GM12878 (cell line): ENCODE measurements around the gene ADAMTS4. TPM values are rescaled to one million over a fixed set of nuclear protein-coding genes. Genes with fewer than 3 reads are reported as not detected.

Experiments
- CEBPB ChIP-seq, 2 experiments: fragments of 150-350 bp in 1 of 2; IDR thresholded peaks; 2 replicates each; pipeline ENCODE4 v1.6.1; 2012 to 2014; ENCODE audit warnings: low read depth in 2 of 2, low read length in 2 of 2, borderline replicate concordance in 1 of 2, inconsistent platforms in 1 of 2
- KAT2A ChIP-seq: conservative IDR thresholded peaks from 2 replicates; pipeline ENCODE4 v1.6.1; 2011; ENCODE audit warnings: low read depth, low read length; ENCODE audit not compliant: control insufficient read depth
- NFXL1 ChIP-seq: fragments of 450-650 bp; IDR thresholded peaks from 2 replicates; pipeline ENCODE4 v1.6.1; 2017; ENCODE audit warnings: antibody characterized with exemption, mild to moderate bottlenecking, borderline replicate concordance
- SMAD5 ChIP-seq: IDR thresholded peaks from 2 replicates; pipeline ENCODE4 v1.6.1; 2016; ENCODE audit warnings: antibody characterized with exemption, low read depth
- SREBF1 ChIP-seq: IDR thresholded peaks from 2 replicates; pipeline ENCODE4 v1.6.1; 2012; ENCODE audit warnings: mild to moderate bottlenecking, low read length
- SRF ChIP-seq, 2 experiments: IDR thresholded peaks; 2 replicates each; pipeline ENCODE4 v1.6.1; 2011; ENCODE audit warnings: low read depth in 2 of 2, low read length in 2 of 2, mild to moderate bottlenecking in 1 of 2, moderate library complexity in 1 of 2
- TCF7 ChIP-seq: IDR thresholded peaks from 2 replicates; pipeline ENCODE4 v1.6.1; 2014; ENCODE audit warnings: antibody characterized with exemption, borderline replicate concordance
- WRNIP1 ChIP-seq: IDR thresholded peaks from 2 replicates; pipeline ENCODE4 v1.6.1; 2011; ENCODE audit warnings: low read depth, low read length, improper control_type of control experiment, borderline replicate concordance
- YBX1 ChIP-seq: fragments of 450-650 bp; IDR thresholded peaks from 2 replicates; pipeline ENCODE4 v1.6.1; 2016; ENCODE audit warnings: antibody characterized with exemption
- ZNF207 ChIP-seq: fragments of 450-650 bp; IDR thresholded peaks from 2 replicates; pipeline ENCODE4 v1.6.1; 2014; ENCODE audit warnings: antibody characterized with exemption, mild to moderate bottlenecking, borderline replicate concordance
- ZNF217 ChIP-seq: fragments of 450-650 bp; IDR thresholded peaks from 2 replicates; pipeline ENCODE4 v1.6.1; 2017; ENCODE audit warnings: antibody characterized with exemption, mild to moderate bottlenecking
- ZNF622 ChIP-seq: fragments of 450-650 bp; IDR thresholded peaks from 2 replicates; pipeline ENCODE4 v1.6.1; 2017; ENCODE audit warnings: mild to moderate bottlenecking, inconsistent platforms
- polyA plus RNA-seq, 11 experiments: library from polyadenylated mRNA; depleted of rRNA in 4 of 11; unstranded in 6 of 11; stranded (reverse) in 5 of 11; fragments of >200 nt; fragmentation: Nextera tagmentation in 4 of 11; fragmentation: Illumina TruSeq in 1 of 11; extraction: Ambion mirVana in 4 of 11; extraction: Trizol in 1 of 11; gene quantifications; 1 replicate in 1 of 11; 2 replicates in 10 of 11; pipeline versions ENCODE4 v1.2.1 to v1.2.3, GENCODE V29; 2011 to 2016; ENCODE audit warnings: inconsistent platforms in 2 of 11, missing spikeins in 2 of 11, low read depth in 1 of 11
- total RNA-seq, 4 experiments: library from RNA; depleted of rRNA in 3 of 4; stranded (reverse); fragments of >200 nt in 3 of 4; fragmentation: Illumina TruSeq in 1 of 4; extraction: Trizol in 1 of 4; gene quantifications; 2 replicates each; pipeline versions ENCODE4 v1.2.1 to v1.2.3, GENCODE V29; 2013 to 2021
- TF ChIP-seq, protein P1 (sequence below): fragments of 450-650 bp; conservative IDR thresholded peaks from 2 replicates; pipeline ENCODE4 v1.6.1; 2017; ENCODE audit warnings: mild to moderate bottlenecking, moderate library complexity
- TF ChIP-seq, protein P2 (sequence below): fragments of 450-650 bp; IDR thresholded peaks from 2 replicates; pipeline ENCODE4 v1.6.1; 2016; ENCODE audit warnings: mild to moderate bottlenecking
- TF ChIP-seq, protein P3 (sequence below): fragments of 450-650 bp; formaldehyde crosslinking; IDR thresholded peaks from 2 replicates; pipeline ENCODE4 v1.5.0; 2022; ENCODE audit warnings: mild to moderate bottlenecking, missing genetic modification characterization
- TF ChIP-seq, protein P4 (sequence below): fragments of 450-650 bp; IDR thresholded peaks from 2 replicates; pipeline ENCODE4 v1.6.1; 2017; ENCODE audit warnings: low read depth, mild to moderate bottlenecking, moderate library complexity
- TF ChIP-seq, protein P5 (sequence below), 3 experiments: IDR thresholded peaks in 2 of 3; conservative IDR thresholded peaks in 1 of 3; 2 replicates each; pipeline ENCODE4 v1.5.1; 2011; ENCODE audit warnings: low read depth in 3 of 3, low read length in 3 of 3, mild to moderate bottlenecking in 3 of 3, control low read depth in 2 of 3, moderate library complexity in 2 of 3, inconsistent platforms in 1 of 3, mixed read lengths in 1 of 3; ENCODE audit not compliant: control insufficient read depth in 2 of 3, insufficient read depth in 1 of 3; ENCODE audit errors: extremely low read depth in 1 of 3
- TF ChIP-seq, protein P6 (sequence below): fragments of 450-650 bp; IDR thresholded peaks from 2 replicates; pipeline ENCODE4 v1.6.1; 2017; ENCODE audit warnings: mild to moderate bottlenecking, low read depth, inconsistent platforms; ENCODE audit not compliant: poor library complexity, severe bottlenecking

Gene ADAMTS4
- total and polyA plus RNA-seq, 10 of the 15 experiments (the other 5 are each of a cell fraction or from before 2014, with no cell fraction given): 0.01 to 0.13 (median 0.05) TPM; not detected in 2

DNA sequence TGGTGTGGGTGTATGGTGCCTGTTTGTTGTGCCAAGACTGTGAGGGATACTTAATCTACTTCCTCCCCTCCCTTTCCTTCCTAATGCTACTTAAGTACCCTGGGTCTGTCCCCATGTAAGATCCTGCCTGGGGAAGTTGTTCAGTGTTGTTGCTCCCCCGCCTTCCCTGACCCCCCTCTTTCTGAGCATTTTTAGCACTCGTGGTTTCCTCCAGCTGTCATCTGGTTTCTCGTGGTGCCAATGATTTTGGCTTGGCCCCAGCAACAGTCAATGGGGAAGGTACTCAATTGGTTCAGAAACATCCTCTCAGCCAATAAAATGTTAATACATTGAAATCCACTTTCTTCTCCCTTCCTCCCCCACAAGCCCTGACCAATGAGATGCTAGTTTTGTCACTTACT lies 13.6 kb downstream of the ADAMTS4 start (continued):
- TF ChIP-seq, protein P1, sequence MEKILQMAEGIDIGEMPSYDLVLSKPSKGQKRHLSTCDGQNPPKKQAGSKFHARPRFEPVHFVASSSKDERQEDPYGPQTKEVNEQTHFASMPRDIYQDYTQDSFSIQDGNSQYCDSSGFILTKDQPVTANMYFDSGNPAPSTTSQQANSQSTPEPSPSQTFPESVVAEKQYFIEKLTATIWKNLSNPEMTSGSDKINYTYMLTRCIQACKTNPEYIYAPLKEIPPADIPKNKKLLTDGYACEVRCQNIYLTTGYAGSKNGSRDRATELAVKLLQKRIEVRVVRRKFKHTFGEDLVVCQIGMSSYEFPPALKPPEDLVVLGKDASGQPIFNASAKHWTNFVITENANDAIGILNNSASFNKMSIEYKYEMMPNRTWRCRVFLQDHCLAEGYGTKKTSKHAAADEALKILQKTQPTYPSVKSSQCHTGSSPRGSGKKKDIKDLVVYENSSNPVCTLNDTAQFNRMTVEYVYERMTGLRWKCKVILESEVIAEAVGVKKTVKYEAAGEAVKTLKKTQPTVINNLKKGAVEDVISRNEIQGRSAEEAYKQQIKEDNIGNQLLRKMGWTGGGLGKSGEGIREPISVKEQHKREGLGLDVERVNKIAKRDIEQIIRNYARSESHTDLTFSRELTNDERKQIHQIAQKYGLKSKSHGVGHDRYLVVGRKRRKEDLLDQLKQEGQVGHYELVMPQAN: no peak
- no peak for TF ChIP-seq ZNF622
- no peak for TF ChIP-seq KAT2A
- TF ChIP-seq WRNIP1: no peak
- TF ChIP-seq, protein P2, sequence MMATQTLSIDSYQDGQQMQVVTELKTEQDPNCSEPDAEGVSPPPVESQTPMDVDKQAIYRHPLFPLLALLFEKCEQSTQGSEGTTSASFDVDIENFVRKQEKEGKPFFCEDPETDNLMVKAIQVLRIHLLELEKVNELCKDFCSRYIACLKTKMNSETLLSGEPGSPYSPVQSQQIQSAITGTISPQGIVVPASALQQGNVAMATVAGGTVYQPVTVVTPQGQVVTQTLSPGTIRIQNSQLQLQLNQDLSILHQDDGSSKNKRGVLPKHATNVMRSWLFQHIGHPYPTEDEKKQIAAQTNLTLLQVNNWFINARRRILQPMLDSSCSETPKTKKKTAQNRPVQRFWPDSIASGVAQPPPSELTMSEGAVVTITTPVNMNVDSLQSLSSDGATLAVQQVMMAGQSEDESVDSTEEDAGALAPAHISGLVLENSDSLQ: peak; percentile 57; the same call in 1 of the 2 replicates
- TF ChIP-seq, protein P3, sequence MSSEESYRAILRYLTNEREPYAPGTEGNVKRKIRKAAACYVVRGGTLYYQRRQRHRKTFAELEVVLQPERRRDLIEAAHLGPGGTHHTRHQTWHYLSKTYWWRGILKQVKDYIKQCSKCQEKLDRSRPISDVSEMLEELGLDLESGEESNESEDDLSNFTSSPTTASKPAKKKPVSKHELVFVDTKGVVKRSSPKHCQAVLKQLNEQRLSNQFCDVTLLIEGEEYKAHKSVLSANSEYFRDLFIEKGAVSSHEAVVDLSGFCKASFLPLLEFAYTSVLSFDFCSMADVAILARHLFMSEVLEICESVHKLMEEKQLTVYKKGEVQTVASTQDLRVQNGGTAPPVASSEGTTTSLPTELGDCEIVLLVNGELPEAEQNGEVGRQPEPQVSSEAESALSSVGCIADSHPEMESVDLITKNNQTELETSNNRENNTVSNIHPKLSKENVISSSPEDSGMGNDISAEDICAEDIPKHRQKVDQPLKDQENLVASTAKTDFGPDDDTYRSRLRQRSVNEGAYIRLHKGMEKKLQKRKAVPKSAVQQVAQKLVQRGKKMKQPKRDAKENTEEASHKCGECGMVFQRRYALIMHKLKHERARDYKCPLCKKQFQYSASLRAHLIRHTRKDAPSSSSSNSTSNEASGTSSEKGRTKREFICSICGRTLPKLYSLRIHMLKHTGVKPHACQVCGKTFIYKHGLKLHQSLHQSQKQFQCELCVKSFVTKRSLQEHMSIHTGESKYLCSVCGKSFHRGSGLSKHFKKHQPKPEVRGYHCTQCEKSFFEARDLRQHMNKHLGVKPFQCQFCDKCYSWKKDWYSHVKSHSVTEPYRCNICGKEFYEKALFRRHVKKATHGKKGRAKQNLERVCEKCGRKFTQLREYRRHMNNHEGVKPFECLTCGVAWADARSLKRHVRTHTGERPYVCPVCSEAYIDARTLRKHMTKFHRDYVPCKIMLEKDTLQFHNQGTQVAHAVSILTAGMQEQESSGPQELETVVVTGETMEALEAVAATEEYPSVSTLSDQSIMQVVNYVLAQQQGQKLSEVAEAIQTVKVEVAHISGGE (CRISPR knock-in tag): no peak
- no peak for TF ChIP-seq YBX1
- TF ChIP-seq CEBPB (IDR thresholded peaks at IDR 0.05; ENCODE audit: borderline replicate concordance in 1 of 2, low read depth in 2 of 2, low read length in 2 of 2): peak in 1 of 2 experiments; percentile 46; a peak in 1 of 4 replicates
- no peak for TF ChIP-seq NFXL1
- TF ChIP-seq, protein P4, sequence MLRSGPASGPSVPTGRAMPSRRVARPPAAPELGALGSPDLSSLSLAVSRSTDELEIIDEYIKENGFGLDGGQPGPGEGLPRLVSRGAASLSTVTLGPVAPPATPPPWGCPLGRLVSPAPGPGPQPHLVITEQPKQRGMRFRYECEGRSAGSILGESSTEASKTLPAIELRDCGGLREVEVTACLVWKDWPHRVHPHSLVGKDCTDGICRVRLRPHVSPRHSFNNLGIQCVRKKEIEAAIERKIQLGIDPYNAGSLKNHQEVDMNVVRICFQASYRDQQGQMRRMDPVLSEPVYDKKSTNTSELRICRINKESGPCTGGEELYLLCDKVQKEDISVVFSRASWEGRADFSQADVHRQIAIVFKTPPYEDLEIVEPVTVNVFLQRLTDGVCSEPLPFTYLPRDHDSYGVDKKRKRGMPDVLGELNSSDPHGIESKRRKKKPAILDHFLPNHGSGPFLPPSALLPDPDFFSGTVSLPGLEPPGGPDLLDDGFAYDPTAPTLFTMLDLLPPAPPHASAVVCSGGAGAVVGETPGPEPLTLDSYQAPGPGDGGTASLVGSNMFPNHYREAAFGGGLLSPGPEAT: no peak
- no peak for TF ChIP-seq ZNF217
- TF ChIP-seq TCF7: no peak
- no peak for TF ChIP-seq ZNF207
- no peak for TF ChIP-seq SRF (IDR thresholded peaks at IDR 0.05; ENCODE audit: low read depth in 2 of 2, low read length in 2 of 2)
- TF ChIP-seq, protein P5, sequence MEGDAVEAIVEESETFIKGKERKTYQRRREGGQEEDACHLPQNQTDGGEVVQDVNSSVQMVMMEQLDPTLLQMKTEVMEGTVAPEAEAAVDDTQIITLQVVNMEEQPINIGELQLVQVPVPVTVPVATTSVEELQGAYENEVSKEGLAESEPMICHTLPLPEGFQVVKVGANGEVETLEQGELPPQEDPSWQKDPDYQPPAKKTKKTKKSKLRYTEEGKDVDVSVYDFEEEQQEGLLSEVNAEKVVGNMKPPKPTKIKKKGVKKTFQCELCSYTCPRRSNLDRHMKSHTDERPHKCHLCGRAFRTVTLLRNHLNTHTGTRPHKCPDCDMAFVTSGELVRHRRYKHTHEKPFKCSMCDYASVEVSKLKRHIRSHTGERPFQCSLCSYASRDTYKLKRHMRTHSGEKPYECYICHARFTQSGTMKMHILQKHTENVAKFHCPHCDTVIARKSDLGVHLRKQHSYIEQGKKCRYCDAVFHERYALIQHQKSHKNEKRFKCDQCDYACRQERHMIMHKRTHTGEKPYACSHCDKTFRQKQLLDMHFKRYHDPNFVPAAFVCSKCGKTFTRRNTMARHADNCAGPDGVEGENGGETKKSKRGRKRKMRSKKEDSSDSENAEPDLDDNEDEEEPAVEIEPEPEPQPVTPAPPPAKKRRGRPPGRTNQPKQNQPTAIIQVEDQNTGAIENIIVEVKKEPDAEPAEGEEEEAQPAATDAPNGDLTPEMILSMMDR (IDR thresholded peaks at IDR 0.05 in 2 of 3, conservative IDR thresholded peaks at IDR 0.05 in 1 of 3; ENCODE audit: control insufficient read depth in 2 of 3, extremely low read depth in 1 of 3, insufficient read depth in 1 of 3, low read depth in 3 of 3, low read length in 3 of 3): no peak
- 0 out of 2 replicates have a peak, but pooled peaks have one; percentile 55 for TF ChIP-seq SMAD5
- TF ChIP-seq SREBF1: no peak
- TF ChIP-seq, protein P6, sequence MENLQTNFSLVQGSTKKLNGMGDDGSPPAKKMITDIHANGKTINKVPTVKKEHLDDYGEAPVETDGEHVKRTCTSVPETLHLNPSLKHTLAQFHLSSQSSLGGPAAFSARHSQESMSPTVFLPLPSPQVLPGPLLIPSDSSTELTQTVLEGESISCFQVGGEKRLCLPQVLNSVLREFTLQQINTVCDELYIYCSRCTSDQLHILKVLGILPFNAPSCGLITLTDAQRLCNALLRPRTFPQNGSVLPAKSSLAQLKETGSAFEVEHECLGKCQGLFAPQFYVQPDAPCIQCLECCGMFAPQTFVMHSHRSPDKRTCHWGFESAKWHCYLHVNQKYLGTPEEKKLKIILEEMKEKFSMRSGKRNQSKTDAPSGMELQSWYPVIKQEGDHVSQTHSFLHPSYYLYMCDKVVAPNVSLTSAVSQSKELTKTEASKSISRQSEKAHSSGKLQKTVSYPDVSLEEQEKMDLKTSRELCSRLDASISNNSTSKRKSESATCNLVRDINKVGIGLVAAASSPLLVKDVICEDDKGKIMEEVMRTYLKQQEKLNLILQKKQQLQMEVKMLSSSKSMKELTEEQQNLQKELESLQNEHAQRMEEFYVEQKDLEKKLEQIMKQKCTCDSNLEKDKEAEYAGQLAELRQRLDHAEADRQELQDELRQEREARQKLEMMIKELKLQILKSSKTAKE: peak; percentile 19
